Hepatocyte (in vitro differentiated cells): ENCODE measurements around the gene MME. TPM values are rescaled to one million over a fixed set of nuclear protein-coding genes. Genes with fewer than 3 reads are reported as not detected.

Experiments
- DNase-seq: peaks from one replicate; pipeline ENCODE4 v3.0.0-alpha.2; 2016; ENCODE audit warnings: low spot score
- H2AFZ ChIP-seq: fragments of 200-600 bp; sonication (generic); 2 replicates; pipeline ENCODE4 v1.6.0; 2016; ENCODE audit warnings: antibody characterized with exemption, mild to moderate bottlenecking
- H3K27ac ChIP-seq: fragments of 200-600 bp; sonication (generic); 2 replicates; pipeline ENCODE4 v1.5.1; 2016; ENCODE audit warnings: mild to moderate bottlenecking
- H3K27me3 ChIP-seq: fragments of 200-600 bp; sonication (generic); 2 replicates; pipeline ENCODE4 v1.6.1; 2016
- H3K36me3 ChIP-seq: fragments of 200-600 bp; sonication (generic); replicated peaks from 2 replicates; pipeline ENCODE4 v1.5.1; 2016; ENCODE audit warnings: low read depth; ENCODE audit not compliant: insufficient read depth
- H3K4me1 ChIP-seq: fragments of 200-600 bp; sonication (generic); 2 replicates; pipeline ENCODE4 v1.5.1; 2016; ENCODE audit warnings: mild to moderate bottlenecking, moderate library complexity; ENCODE audit not compliant: insufficient read depth
- H3K4me2 ChIP-seq: fragments of 200-600 bp; sonication (generic); 2 replicates; pipeline ENCODE4 v1.6.0; 2016
- H3K4me3 ChIP-seq: fragments of 200-600 bp; sonication (generic); 2 replicates; pipeline ENCODE4 v1.5.1; 2016; ENCODE audit warnings: mild to moderate bottlenecking
- H3K79me2 ChIP-seq: fragments of 200-600 bp; sonication (generic); 2 replicates; pipeline ENCODE4 v1.6.0; 2017; ENCODE audit warnings: mild to moderate bottlenecking
- H3K9me2 ChIP-seq: fragments of 200-600 bp; sonication (generic); replicated peaks from 2 replicates; pipeline ENCODE4 v1.6.0; 2017; ENCODE audit warnings: mild to moderate bottlenecking; ENCODE audit not compliant: insufficient read depth
- H3K9me3 ChIP-seq: fragments of 200-600 bp; sonication (generic); 2 replicates; pipeline ENCODE4 v1.5.1; 2016; ENCODE audit warnings: low read depth, mild to moderate bottlenecking
- H4K20me1 ChIP-seq: fragments of 200-600 bp; sonication (generic); 2 replicates; pipeline ENCODE4 v1.6.0; 2016; ENCODE audit warnings: mild to moderate bottlenecking; ENCODE audit not compliant: insufficient read depth, poor library complexity, severe bottlenecking
- CTCF ChIP-seq: fragments of 200-600 bp; sonication (generic); IDR thresholded peaks from 2 replicates; pipeline ENCODE4 v1.5.1; 2016; ENCODE audit warnings: antibody characterized with exemption, mild to moderate bottlenecking; ENCODE audit not compliant: poor library complexity
- EZH2 ChIP-seq: fragments of 200-600 bp; sonication (generic); IDR thresholded peaks from 2 replicates; pipeline ENCODE4 v1.6.1; 2016; ENCODE audit warnings: antibody characterized with exemption, mild to moderate bottlenecking, borderline replicate concordance
- EZH2phosphoT487 ChIP-seq: fragments of 200-600 bp; sonication (generic); IDR thresholded peaks from one replicate; pipeline ENCODE4 v1.6.1; 2018; ENCODE audit warnings: antibody characterized with exemption, mild to moderate bottlenecking, low read depth, moderate library complexity; ENCODE audit not compliant: unreplicated experiment, severe bottlenecking
- WGBS: methylation state at CpG from one replicate; pipeline ENCODE4 v1.1.6; 2016; ENCODE audit warnings: low lambda C conversion rate; ENCODE audit errors: missing lambda C conversion rate; 5-methylcytosine and 5-hydroxymethylcytosine counted together
- polyA plus RNA-seq: library from polyadenylated mRNA; unstranded; fragments of >200 nt; fragmentation: Nextera tagmentation; extraction: Ambion mirVana; gene quantifications from 2 replicates; pipeline ENCODE4 v1.2.1, GENCODE V29; 2016
- total RNA-seq: library from RNA; depleted of rRNA; stranded (reverse); fragments of >200 nt; gene quantifications from 2 replicates; pipeline ENCODE4 v1.2.3, GENCODE V29; 2014

MME gene
- total and polyA plus RNA-seq, 2 experiments from 2014 or later: 135 to 250 TPM

- no peaks in the 10 kb centered on the region for H4K20me1 ChIP-seq
- 96% methylated on average over 2 of the region's 2 CpGs for whole genome bisulfite sequencing
These were observed 151.7 kb downstream of the MME start for GRCh38 chr3:155231792-155232191.

GRCh38 chr3:155232605-155233004 lies 152.5 kb downstream of the MME start:
- TF ChIP-seq EZH2phosphoT487 (no peak), CTCF (no peak), EZH2 (no peak)
- no peaks in the 10 kb centered on the region for H3K9me2 ChIP-seq
- H3K36me3 ChIP-seq: no peaks in the 10 kb centered on the region
- no peaks in the 10 kb centered on the region for H3K79me2 ChIP-seq
- H2AFZ ChIP-seq: no peak overlapping the region
- no peaks in the 10 kb centered on the region for H3K27me3 ChIP-seq
- peak overlapping the region; percentile 8 for H3K4me2 ChIP-seq
- H4K20me1 ChIP-seq: no peaks in the 10 kb centered on the region
- H3K4me3 ChIP-seq: no peak overlapping the region
- WGBS: 56% methylated on average over 3 of the region's 3 CpGs
- H3K9me3 ChIP-seq: no peaks in the 10 kb centered on the region
- peak overlapping the region; percentile 70 for H3K27ac ChIP-seq
- peaks cover 9% of the 10 kb centered on the region for H3K4me1 ChIP-seq
- peak; percentile 38 for DNase-seq

More at GRCh38 chr3:155231792-155232191, 151.7 kb downstream of the MME start:
- H3K27ac ChIP-seq: no peak overlapping the region
- no peaks in the 10 kb centered on the region for H3K36me3 ChIP-seq
- no peaks in the 10 kb centered on the region for H3K27me3 ChIP-seq
- DNase-seq: no peak
- peaks cover 9% of the 10 kb centered on the region for H3K4me1 ChIP-seq
- H3K4me3 ChIP-seq: no peak overlapping the region
- H3K9me3 ChIP-seq: no peaks in the 10 kb centered on the region
- no peaks in the 10 kb centered on the region for H3K79me2 ChIP-seq
- H3K4me2 ChIP-seq: no peak overlapping the region
- TF ChIP-seq EZH2phosphoT487 (no peak), CTCF (no peak), EZH2 (no peak)
- no peak overlapping the region for H2AFZ ChIP-seq
- no peaks in the 10 kb centered on the region for H3K9me2 ChIP-seq

GRCh38 chr3:155233213-155233612 lies 153.1 kb downstream of the MME start:
- 51% methylated on average over 2 of the region's 2 CpGs for WGBS
- DNase-seq: peak; percentile 45
- Histone ChIP-seq H3K27me3 (no peaks in the 10 kb centered on the region), H3K4me1 (peaks cover 9% of the 10 kb centered on the region), H3K27ac (peak overlapping the region; percentile 70), H3K79me2 (no peaks in the 10 kb centered on the region), H2AFZ (peak overlapping the region; percentile 13), H3K4me2 (peak overlapping the region; percentile 8), H3K4me3 (no peak overlapping the region), H3K36me3 (no peaks in the 10 kb centered on the region), H4K20me1 (no peaks in the 10 kb centered on the region), H3K9me2 (no peaks in the 10 kb centered on the region), H3K9me3 (no peaks in the 10 kb centered on the region)
- no peak for TF ChIP-seq EZH2
- no peak for TF ChIP-seq EZH2phosphoT487
- TF ChIP-seq CTCF: no peak

Other genes with a start within 250 kb of the MME start
- 0.60 and 1.2 TPM in 2 replicates for gene STRIT1, start 213.4 kb downstream of the MME start, total RNA-seq
- gene STRIT1, start 213.4 kb downstream of the MME start, polyA plus RNA-seq: 1.4 TPM in 1 of 2 replicates, not detected in the other